ENCODE measurements around the gene TYW3. TPM values are rescaled to one million over a fixed set of nuclear protein-coding genes. Genes with fewer than 3 reads are reported as not detected.

Gene TYW3
- total RNA-seq, 4 donors from 2014 or later, result 0.80 to 11.2 (median 8.3) TPM

DNA sequence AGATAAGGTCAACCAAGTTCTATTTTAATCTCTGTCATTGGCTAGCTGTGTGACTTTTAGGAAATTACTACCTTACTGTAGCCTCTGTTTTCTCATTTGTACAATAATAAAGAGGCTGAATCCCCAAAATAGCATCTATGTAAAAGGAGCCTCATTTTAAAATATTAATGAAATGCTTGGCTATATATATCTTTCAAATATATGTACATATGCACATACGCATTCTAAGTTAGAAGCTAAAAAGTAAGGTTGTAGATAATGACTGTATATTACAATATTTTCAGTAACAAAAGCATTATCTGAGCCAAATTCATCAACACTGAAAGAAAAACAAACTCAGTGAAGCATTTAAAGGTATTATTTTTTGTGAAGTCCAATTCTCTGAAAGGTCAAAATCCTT lies 44.6 kb downstream of the TYW3 start:
- Histone ChIP-seq H3K4me3 (no peak overlapping the region), H3K4me1 (no peaks in the 10 kb centered on the region), H3K27me3 (peaks cover 28% of the 10 kb centered on the region), H3K27ac (no peak overlapping the region), H3K9me3 (no peaks in the 10 kb centered on the region), H3K36me3 (no peaks in the 10 kb centered on the region)
- WGBS, 2 donors (ENCODE audit: low coverage in 1 of 2), result 94 to 100% methylated on average over 1 of the region's 1 CpG
- TF ChIP-seq POLR2AphosphoS5 (IDR thresholded peaks at IDR 0.05), result no peak
- TF ChIP-seq POLR2A (IDR thresholded peaks at IDR 0.05), result no peak
- DNase-seq, result no peak
- in situ Hi-C loops (cut with MboI; ENCODE audit: low pct_ligation_motif_present in 1 of 4, low pct_unique_long_range_greater_than_20kb in 1 of 4, low sequenced_read_pairs in 3 of 4) (loop anchor here in 2 of 4 donors (10.0 kb wide), 2 partner anchors 417 to 427 kb away; no protein-coding TSS in a partner anchor), intact Hi-C loops (cut with DNase I; ENCODE audit: low total_unique reads) (no loop called here)

DNA sequence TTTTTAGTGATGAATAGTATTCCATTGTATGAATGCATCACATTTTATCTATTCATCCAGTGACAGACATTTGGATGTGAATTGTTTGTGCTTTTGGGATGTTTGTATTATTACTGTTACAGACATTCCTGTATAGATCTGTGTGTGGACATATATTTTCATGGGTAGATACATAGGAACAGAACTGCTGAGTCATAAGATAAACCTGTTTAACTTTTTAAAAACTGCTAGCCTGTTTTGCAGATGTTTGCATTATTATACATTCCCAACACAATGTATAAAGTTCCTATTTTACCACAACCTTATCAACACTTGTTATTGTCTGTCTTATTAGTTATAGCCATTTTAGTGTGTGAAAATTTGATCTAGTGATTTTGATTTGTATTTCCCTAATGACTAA lies 46.8 kb downstream of the TYW3 start:
- Histone ChIP-seq H3K4me1 (no peaks in the 10 kb centered on the region), H3K27me3 (peaks cover 18% of the 10 kb centered on the region), H3K9me3 (no peaks in the 10 kb centered on the region), H3K27ac (no peak overlapping the region), H3K4me3 (no peak overlapping the region), H3K36me3 (no peaks in the 10 kb centered on the region)
- intact Hi-C loops (cut with DNase I; ENCODE audit: low total_unique reads), result no loop called here
- in situ Hi-C loops (cut with MboI; ENCODE audit: low pct_ligation_motif_present in 1 of 4, low pct_unique_long_range_greater_than_20kb in 1 of 4, low sequenced_read_pairs in 3 of 4), result loop anchor here in 2 of 4 donors (10.0 kb wide), 2 partner anchors 415 to 425 kb away; no protein-coding TSS in a partner anchor
- TF ChIP-seq POLR2AphosphoS5 (IDR thresholded peaks at IDR 0.05), result no peak
- TF ChIP-seq POLR2A (IDR thresholded peaks at IDR 0.05), result no peak
- no peak for TF ChIP-seq EP300 (IDR thresholded peaks at IDR 0.05; ENCODE audit: low read depth)
- TF ChIP-seq, protein P1, sequence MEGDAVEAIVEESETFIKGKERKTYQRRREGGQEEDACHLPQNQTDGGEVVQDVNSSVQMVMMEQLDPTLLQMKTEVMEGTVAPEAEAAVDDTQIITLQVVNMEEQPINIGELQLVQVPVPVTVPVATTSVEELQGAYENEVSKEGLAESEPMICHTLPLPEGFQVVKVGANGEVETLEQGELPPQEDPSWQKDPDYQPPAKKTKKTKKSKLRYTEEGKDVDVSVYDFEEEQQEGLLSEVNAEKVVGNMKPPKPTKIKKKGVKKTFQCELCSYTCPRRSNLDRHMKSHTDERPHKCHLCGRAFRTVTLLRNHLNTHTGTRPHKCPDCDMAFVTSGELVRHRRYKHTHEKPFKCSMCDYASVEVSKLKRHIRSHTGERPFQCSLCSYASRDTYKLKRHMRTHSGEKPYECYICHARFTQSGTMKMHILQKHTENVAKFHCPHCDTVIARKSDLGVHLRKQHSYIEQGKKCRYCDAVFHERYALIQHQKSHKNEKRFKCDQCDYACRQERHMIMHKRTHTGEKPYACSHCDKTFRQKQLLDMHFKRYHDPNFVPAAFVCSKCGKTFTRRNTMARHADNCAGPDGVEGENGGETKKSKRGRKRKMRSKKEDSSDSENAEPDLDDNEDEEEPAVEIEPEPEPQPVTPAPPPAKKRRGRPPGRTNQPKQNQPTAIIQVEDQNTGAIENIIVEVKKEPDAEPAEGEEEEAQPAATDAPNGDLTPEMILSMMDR (IDR thresholded peaks at IDR 0.05), result no peak
- no peak for DNase-seq

GRCh38 chr1:74780594-74780993 lies 47.6 kb downstream of the TYW3 start:
- Histone ChIP-seq H3K4me1 (no peaks in the 10 kb centered on the region), H3K27me3 (peaks cover 11% of the 10 kb centered on the region), H3K4me3 (no peak overlapping the region), H3K27ac (no peak overlapping the region), H3K36me3 (no peaks in the 10 kb centered on the region), H3K9me3 (no peaks in the 10 kb centered on the region)
- 42 to 48% methylated on average over 2 of the region's 2 CpGs for WGBS, 2 donors (ENCODE audit: low coverage in 1 of 2)
- in situ Hi-C loops (cut with MboI; ENCODE audit: low pct_ligation_motif_present in 1 of 4, low pct_unique_long_range_greater_than_20kb in 1 of 4, low sequenced_read_pairs in 3 of 4), result no loop called here
- intact Hi-C loops (cut with DNase I; ENCODE audit: low total_unique reads), result no loop called here
- TF ChIP-seq EP300 (IDR thresholded peaks at IDR 0.05; ENCODE audit: low read depth) (no peak), POLR2A (IDR thresholded peaks at IDR 0.05) (no peak), POLR2AphosphoS5 (IDR thresholded peaks at IDR 0.05) (no peak)
- TF ChIP-seq, protein P1 (IDR thresholded peaks at IDR 0.05), result no peak
- no peak for DNase-seq

GRCh38 chr1:74785944-74786343 lies 53.0 kb downstream of the TYW3 start:
- Histone ChIP-seq H3K4me1 (no peaks in the 10 kb centered on the region), H3K27me3 (peaks cover 5% of the 10 kb centered on the region), H3K27ac (no peak overlapping the region), H3K4me3 (no peak overlapping the region), H3K36me3 (no peaks in the 10 kb centered on the region), H3K9me3 (no peaks in the 10 kb centered on the region)
- in situ Hi-C loops (cut with MboI; ENCODE audit: low pct_ligation_motif_present in 1 of 4, low pct_unique_long_range_greater_than_20kb in 1 of 4, low sequenced_read_pairs in 3 of 4) (no loop called here), intact Hi-C loops (cut with DNase I; ENCODE audit: low total_unique reads) (no loop called here)
- DNase-seq, result no peak
- no peak for TF ChIP-seq POLR2AphosphoS5 (IDR thresholded peaks at IDR 0.05)

DNA sequence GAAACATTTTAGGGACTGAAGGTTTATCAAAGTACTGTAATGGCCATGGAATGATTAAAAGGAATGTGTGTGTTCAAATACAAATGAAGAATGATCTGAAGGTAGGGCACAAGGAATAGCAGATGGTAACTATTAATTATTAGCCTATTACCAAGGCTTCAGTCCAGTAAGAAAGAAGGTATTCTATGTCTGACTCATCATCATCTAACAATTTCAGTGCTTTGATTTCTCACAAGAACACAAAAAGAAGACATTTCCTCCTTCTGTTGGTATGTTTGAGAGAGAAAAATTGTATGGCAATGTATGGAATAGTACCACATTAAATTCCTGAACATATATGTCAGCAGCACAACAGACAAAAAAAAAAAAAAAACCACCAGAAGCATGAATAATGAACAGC lies 57.5 kb downstream of the TYW3 start:
- no peaks in the 10 kb centered on the region for H3K27me3 ChIP-seq
- TF ChIP-seq POLR2A (IDR thresholded peaks at IDR 0.05), result no peak
- TF ChIP-seq EP300 (IDR thresholded peaks at IDR 0.05; ENCODE audit: low read depth), result no peak
- no peak for TF ChIP-seq POLR2AphosphoS5 (IDR thresholded peaks at IDR 0.05)
- TF ChIP-seq, protein P1 (IDR thresholded peaks at IDR 0.05), result no peak
- no peak overlapping the region for H3K4me3 ChIP-seq
- no peaks in the 10 kb centered on the region for H3K36me3 ChIP-seq
- intact Hi-C loops (cut with DNase I; ENCODE audit: low total_unique reads), result no loop called here
- in situ Hi-C loops (cut with MboI; ENCODE audit: low pct_ligation_motif_present in 1 of 4, low pct_unique_long_range_greater_than_20kb in 1 of 4, low sequenced_read_pairs in 3 of 4), result no loop called here
- H3K4me1 ChIP-seq, result no peaks in the 10 kb centered on the region
- no peak for DNase-seq
- no peak overlapping the region for H3K27ac ChIP-seq
- no peaks in the 10 kb centered on the region for H3K9me3 ChIP-seq
